ENCODE data around the gene GGA3. TPM values are rescaled to one million over a fixed set of nuclear protein-coding genes. Genes with fewer than 3 reads are reported as not detected.
"Not testable (repeated sequence)": the region's sequence is repeated elsewhere in the genome, so short reads cannot be mapped to it uniquely, and the experiment has no call there.

The GGA3 gene
- total RNA-seq, 1 donor from 2014 or later: 84.6 TPM

DNA sequence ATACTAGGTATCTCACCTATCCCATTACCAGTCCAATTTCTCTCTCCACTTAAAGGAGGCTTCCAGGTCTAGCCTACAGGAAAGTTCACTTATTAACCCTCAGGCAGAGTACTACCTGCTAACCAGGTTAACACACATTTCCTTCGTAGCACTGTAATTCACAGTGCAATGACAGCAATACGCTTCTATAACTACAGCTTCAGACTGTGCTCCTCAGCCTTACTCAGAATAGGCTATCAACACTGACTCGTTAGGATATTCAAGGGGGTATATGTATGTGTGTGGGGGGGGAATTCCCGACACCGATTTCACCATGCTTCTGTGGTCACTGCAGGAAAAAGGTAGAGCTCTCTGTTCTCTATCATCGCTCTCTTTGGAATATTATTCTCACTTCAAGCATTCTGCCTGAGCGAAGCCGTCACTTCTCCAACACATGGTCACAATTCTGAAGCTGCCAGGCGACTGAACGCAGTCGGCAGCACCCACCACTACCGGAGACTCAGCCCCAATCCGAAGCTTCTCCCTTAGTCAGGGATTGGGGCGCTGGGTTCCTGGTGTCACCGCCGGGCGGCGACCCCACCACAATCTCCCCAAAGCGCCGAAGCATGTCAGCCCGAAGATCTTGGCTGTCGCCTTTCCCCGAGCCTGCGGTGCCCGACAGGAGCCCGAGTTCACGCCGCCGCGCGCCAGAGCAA lies 618 bp downstream of the GGA3 start:
- Histone ChIP-seq H3K4me3 (peak overlapping the region; percentile 88 to 97), H3K36me3 (peaks cover 11 to 24% of the 10 kb centered on the region in 2 donors), H3K4me1 (peaks cover 3 to 26% of the 10 kb centered on the region in 2 donors), H3K27me3 (no peaks in the 10 kb centered on the region), H3K9me3 (no peaks in the 10 kb centered on the region), H3K27ac (peak overlapping the region; percentile 86 to 93)
- no peak for DNase-seq (ENCODE audit: low spot score in 2 of 2)
- intact Hi-C loops (cut with DNase I): loop anchor here (5.0 kb wide), 1 partner anchor 53 kb away; the partner anchor contains the start of gene NUP85
- peak in 1 of 3 experiments; percentile 11 for TF ChIP-seq CTCF (IDR thresholded peaks at IDR 0.05)

- H3K4me3 ChIP-seq; H3K27ac ChIP-seq; H3K27me3 ChIP-seq; intact Hi-C loops (cut with DNase I); DNase-seq (ENCODE audit: low spot score in 2 of 2); H3K36me3 ChIP-seq; H3K9me3 ChIP-seq: not testable (repeated sequence)
- peaks cover 3 to 14% of the 10 kb centered on the region in 2 donors for H3K4me1 ChIP-seq
Measured at GRCh38 chr17:75257228-75257627, 4.2 kb downstream of the GGA3 start.

- H3K4me1 ChIP-seq: peaks cover 3 to 13% of the 10 kb centered on the region in 2 donors
- H3K27me3 ChIP-seq; H3K27ac ChIP-seq; H3K9me3 ChIP-seq; intact Hi-C loops (cut with DNase I); H3K4me3 ChIP-seq; H3K36me3 ChIP-seq; DNase-seq (ENCODE audit: low spot score in 2 of 2): not testable (repeated sequence)
Measured at GRCh38 chr17:75255954-75256698, 5.3 kb downstream of the GGA3 start.

- Histone ChIP-seq H3K9me3 (no peaks in the 10 kb centered on the region), H3K4me1 (peaks cover 0 to 13% of the 10 kb centered on the region in 2 donors), H3K27ac (no peak overlapping the region), H3K27me3 (no peaks in the 10 kb centered on the region), H3K36me3 (no peaks in the 10 kb centered on the region), H3K4me3 (no peak overlapping the region)
- no peak for DNase-seq (ENCODE audit: low spot score in 2 of 2)
- TF ChIP-seq CTCF (IDR thresholded peaks at IDR 0.05): no peak
- intact Hi-C loops (cut with DNase I): no loop called here
Measured at GRCh38 chr17:75252039-75252816, 9.2 kb downstream of the GGA3 start.

DNA sequence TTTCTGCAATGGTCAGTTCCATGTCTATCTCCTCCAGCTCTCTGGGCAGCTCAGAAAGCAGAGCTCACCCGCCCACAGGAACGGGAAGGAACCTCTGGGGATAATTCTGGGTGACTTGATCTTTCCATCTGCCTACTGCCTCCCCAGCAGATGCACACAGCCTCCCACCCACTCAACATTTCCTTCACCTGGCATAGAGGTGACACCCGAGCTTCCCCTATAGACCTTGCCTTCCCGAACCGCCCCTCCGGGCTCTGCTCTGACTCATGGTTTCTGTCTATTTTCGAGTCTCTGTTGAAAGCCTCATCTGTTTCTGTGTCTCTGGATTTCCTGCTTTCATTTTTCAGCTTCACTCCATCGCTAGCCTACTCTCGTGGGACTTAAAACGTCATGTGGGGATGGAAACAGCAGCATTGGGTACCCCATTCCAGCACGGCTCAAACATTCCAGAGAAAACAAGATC lies 11.4 kb downstream of the GGA3 start:
- peaks cover 15 to 18% of the 10 kb centered on the region in 2 donors for H3K36me3 ChIP-seq
- peaks cover 0 to 13% of the 10 kb centered on the region in 2 donors for H3K4me1 ChIP-seq
- peak overlapping the region in 1 of 2 donors; percentile 45 for H3K4me3 ChIP-seq
- no peaks in the 10 kb centered on the region for H3K27me3 ChIP-seq
- TF ChIP-seq CTCF (IDR thresholded peaks at IDR 0.05): no peak
- no peaks in the 10 kb centered on the region for H3K9me3 ChIP-seq
- intact Hi-C loops (cut with DNase I): no loop called here
- H3K27ac ChIP-seq: peak overlapping the region; percentile 64 to 81
- DNase-seq (ENCODE audit: low spot score in 2 of 2): peak in 1 of 2 donors; percentile 81

DNA sequence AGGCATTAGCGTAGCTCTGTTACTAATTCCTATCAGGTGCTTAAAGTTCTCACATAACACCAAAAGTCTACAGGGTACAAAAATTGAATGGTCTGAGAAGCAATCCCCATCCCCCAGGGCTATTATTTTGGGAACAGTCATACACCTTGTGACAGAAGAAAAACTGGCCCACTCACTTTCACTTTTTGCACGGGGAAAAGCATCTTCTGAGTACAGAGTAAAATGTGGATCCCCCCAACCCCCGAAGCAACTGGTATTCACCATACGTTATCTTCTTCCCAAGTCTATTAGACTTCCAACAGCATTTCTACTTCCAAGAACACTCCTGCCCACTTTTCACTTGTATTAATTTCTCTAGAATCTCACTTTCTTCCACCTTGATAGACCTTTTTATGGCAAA lies 11.8 kb downstream of the GGA3 start:
- intact Hi-C loops (cut with DNase I): no loop called here
- TF ChIP-seq CTCF (IDR thresholded peaks at IDR 0.05): no peak
- DNase-seq (ENCODE audit: low spot score in 2 of 2): no peak
- Histone ChIP-seq H3K27me3 (no peaks in the 10 kb centered on the region), H3K9me3 (no peaks in the 10 kb centered on the region), H3K4me3 (peak overlapping the region in 1 of 2 donors; percentile 45), H3K4me1 (peaks cover 0 to 13% of the 10 kb centered on the region in 2 donors), H3K36me3 (peaks cover 20 to 23% of the 10 kb centered on the region in 2 donors), H3K27ac (peak overlapping the region; percentile 64 to 81)
